MM.1S (cell line): Measurements from ENCODE around the gene AFAP1.

ENCODE experiments used
- DNase-seq: peaks from one replicate; pipeline ENCODE4 v3.0.0-alpha.2; 2015
- H2AFZ ChIP-seq: fragments of 300-600 bp; sonication (generic); 2 replicates; pipeline ENCODE4 v1.6.0; 2016; ENCODE audit warnings: antibody characterized with exemption, low read length
- H3F3A ChIP-seq: fragments of 300-600 bp; sonication (generic); 2 replicates; pipeline ENCODE4 v1.6.1; 2016; ENCODE audit warnings: mild to moderate bottlenecking, antibody characterized with exemption, low read length, moderate library complexity, mixed read lengths; ENCODE audit not compliant: insufficient read depth
- H3K27ac ChIP-seq: fragments of 300-600 bp; sonication (generic); 2 replicates; pipeline ENCODE4 v1.5.1; 2016; ENCODE audit warnings: mild to moderate bottlenecking, low read length
- H3K27me3 ChIP-seq: fragments of 300-600 bp; sonication (generic); replicated peaks from 2 replicates; pipeline ENCODE4 v1.6.0; 2016; ENCODE audit warnings: low read length; ENCODE audit not compliant: insufficient read depth
- H3K36me3 ChIP-seq: fragments of 300-600 bp; sonication (generic); replicated peaks from 2 replicates; pipeline ENCODE4 v1.6.1; 2016; ENCODE audit warnings: mild to moderate bottlenecking, low read length, mixed read lengths; ENCODE audit not compliant: insufficient read depth
- H3K4me1 ChIP-seq: fragments of 300-600 bp; sonication (generic); 2 replicates; pipeline ENCODE4 v1.6.1; 2016; ENCODE audit warnings: low read length, mixed read lengths
- H3K4me2 ChIP-seq: fragments of 300-600 bp; sonication (generic); 2 replicates; pipeline ENCODE4 v1.6.0; 2016; ENCODE audit warnings: low read depth, low read length
- H3K4me3 ChIP-seq: fragments of 300-600 bp; sonication (generic); 2 replicates; pipeline ENCODE4 v1.5.1; 2016; ENCODE audit warnings: low read length, mixed read lengths
- H3K79me2 ChIP-seq: fragments of 300-600 bp; sonication (generic); 2 replicates; pipeline ENCODE4 v1.6.1; 2016; ENCODE audit warnings: mixed run types, low read length, mixed read lengths
- H3K9ac ChIP-seq: fragments of 300-600 bp; sonication (generic); 2 replicates; pipeline ENCODE4 v1.6.1; 2016; ENCODE audit warnings: low read length, mixed read lengths
- H3K9me2 ChIP-seq: fragments of 300-600 bp; sonication (generic); replicated peaks from 2 replicates; pipeline ENCODE4 v1.6.1; 2016; ENCODE audit warnings: mild to moderate bottlenecking, low read length, mixed read lengths; ENCODE audit not compliant: insufficient read depth
- H3K9me3 ChIP-seq: fragments of 300-600 bp; sonication (generic); replicated peaks from 2 replicates; pipeline ENCODE4 v1.6.1; 2016; ENCODE audit warnings: mild to moderate bottlenecking, low read length, mixed read lengths; ENCODE audit not compliant: insufficient read depth
- H4K20me1 ChIP-seq: fragments of 300-600 bp; sonication (generic); 2 replicates; pipeline ENCODE4 v1.6.1; 2016; ENCODE audit warnings: mild to moderate bottlenecking, low read length, moderate library complexity, mixed read lengths; ENCODE audit not compliant: insufficient read depth
- CTCF ChIP-seq: fragments of 300-600 bp; sonication (generic); IDR thresholded peaks from 2 replicates; pipeline ENCODE4 v1.5.1; 2016; ENCODE audit warnings: antibody characterized with exemption, low read length, mixed read lengths
- EZH2 ChIP-seq: fragments of 300-600 bp; sonication (generic); optimal IDR thresholded peaks from 2 replicates; pipeline ENCODE3; 2017; ENCODE audit warnings: low read depth, mild to moderate bottlenecking, antibody characterized with exemption, low read length, mixed read lengths
- EZH2phosphoT487 ChIP-seq: fragments of 300-600 bp; sonication (generic); IDR thresholded peaks from 2 replicates; pipeline ENCODE4 v1.6.1; 2018; ENCODE audit warnings: antibody characterized with exemption, low read length

Gene AFAP1

GRCh38 chr4:7812921-7813320 is 126.7 kb downstream of the AFAP1 start:
- Histone ChIP-seq H3K4me1 (no peaks in the 10 kb centered on the region), H3K4me3 (no peak overlapping the region), H3K36me3 (no peaks in the 10 kb centered on the region), H2AFZ (no peak overlapping the region), H3F3A (no peaks in the 10 kb centered on the region), H3K27ac (no peak overlapping the region), H3K4me2 (no peak overlapping the region), H4K20me1 (no peaks in the 10 kb centered on the region), H3K79me2 (no peaks in the 10 kb centered on the region), H3K27me3 (peaks cover 97% of the 10 kb centered on the region), H3K9ac (no peak overlapping the region), H3K9me3 (no peaks in the 10 kb centered on the region), H3K9me2 (no peaks in the 10 kb centered on the region)
- no peak for DNase-seq
- TF ChIP-seq EZH2 (no peak), EZH2phosphoT487 (no peak), CTCF (no peak)

GRCh38 chr4:7812231-7812857 is 127.3 kb downstream of the AFAP1 start:
- H2AFZ ChIP-seq = no peak overlapping the region
- H3K27ac ChIP-seq = no peak overlapping the region
- no peak overlapping the region for H3K4me3 ChIP-seq
- no peaks in the 10 kb centered on the region for H3K9me2 ChIP-seq
- no peak overlapping the region for H3K4me2 ChIP-seq
- H3K9ac ChIP-seq = no peak overlapping the region
- no peaks in the 10 kb centered on the region for H3K36me3 ChIP-seq
- H3K9me3 ChIP-seq = no peaks in the 10 kb centered on the region
- DNase-seq = no peak
- H4K20me1 ChIP-seq = no peaks in the 10 kb centered on the region
- H3F3A ChIP-seq = no peaks in the 10 kb centered on the region
- no peaks in the 10 kb centered on the region for H3K4me1 ChIP-seq
- H3K27me3 ChIP-seq = peaks cover 97% of the 10 kb centered on the region
- no peaks in the 10 kb centered on the region for H3K79me2 ChIP-seq
- TF ChIP-seq CTCF = no peak
- no peak for TF ChIP-seq EZH2
- TF ChIP-seq EZH2phosphoT487 = no peak

GRCh38 chr4:7811536-7812191 is 128.0 kb downstream of the AFAP1 start:
- Histone ChIP-seq H3K27me3 (peaks cover 97% of the 10 kb centered on the region), H4K20me1 (no peaks in the 10 kb centered on the region), H2AFZ (no peak overlapping the region), H3K9ac (no peak overlapping the region), H3K9me3 (no peaks in the 10 kb centered on the region), H3K36me3 (no peaks in the 10 kb centered on the region), H3F3A (no peaks in the 10 kb centered on the region), H3K27ac (no peak overlapping the region), H3K4me3 (no peak overlapping the region), H3K4me1 (no peaks in the 10 kb centered on the region), H3K9me2 (no peaks in the 10 kb centered on the region), H3K4me2 (no peak overlapping the region), H3K79me2 (no peaks in the 10 kb centered on the region)
- TF ChIP-seq EZH2 (peak; percentile 35), CTCF (no peak)
- no peak for DNase-seq
